Activated naive CD4-positive, alpha-beta T cell treated with anti-CD3 and anti-CD28 coated beads, Interleukin-2, amount 50 U/mL, for 24 hours (primary cell): ENCODE data around the gene ARHGEF26.

Experiments
- H3K27ac Mint-ChIP-seq: one replicate; pipeline ENCODE4 v1.8.0; 2021; ENCODE audit warnings: mild to moderate bottlenecking, mixed read lengths
- H3K27me3 Mint-ChIP-seq: one replicate; pipeline ENCODE4 v1.8.0; 2021; ENCODE audit warnings: mixed read lengths
- H3K36me3 Mint-ChIP-seq: one replicate; pipeline ENCODE4 v1.8.0; 2021; ENCODE audit warnings: mixed read lengths
- H3K4me1 Mint-ChIP-seq: one replicate; pipeline ENCODE4 v1.8.0; 2021; ENCODE audit warnings: mixed read lengths
- H3K4me3 Mint-ChIP-seq: one replicate; pipeline ENCODE4 v1.8.0; 2021; ENCODE audit warnings: mild to moderate bottlenecking, mixed read lengths
- H3K9me3 Mint-ChIP-seq: one replicate; pipeline ENCODE4 v1.8.0; 2021; ENCODE audit warnings: mixed read lengths

The ARHGEF26 gene

GRCh38 chr3:154195620-154196356, 74.6 kb downstream of the ARHGEF26 start:
- H3K27ac Mint-ChIP-seq, result no peak overlapping the region
- no peaks in the 10 kb centered on the region for H3K36me3 Mint-ChIP-seq
- H3K4me3 Mint-ChIP-seq, result no peak overlapping the region
- H3K4me1 Mint-ChIP-seq, result no peaks in the 10 kb centered on the region
- peaks cover 7% of the 10 kb centered on the region for H3K27me3 Mint-ChIP-seq
- H3K9me3 Mint-ChIP-seq, result no peaks in the 10 kb centered on the region

DNA sequence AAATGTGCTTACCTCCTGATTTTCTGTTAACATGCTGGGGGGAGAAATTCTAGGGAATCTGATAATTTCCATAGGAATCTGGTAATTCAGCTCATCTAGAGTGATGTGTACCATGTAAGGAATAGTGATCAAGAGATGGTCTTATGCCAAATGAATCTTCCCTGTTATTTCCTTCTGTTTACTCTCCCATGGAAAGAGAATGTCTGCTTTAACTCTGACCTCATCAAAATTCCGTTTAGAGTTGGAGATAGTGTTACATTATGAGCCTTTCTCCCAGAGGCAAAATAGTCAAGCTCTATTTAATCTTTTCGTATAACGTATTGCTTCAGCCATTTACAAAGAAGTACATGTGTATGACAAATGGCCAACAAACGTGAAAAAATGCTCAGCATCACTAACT, 76.6 kb downstream of the ARHGEF26 start:
- H3K27ac Mint-ChIP-seq, result no peak overlapping the region
- no peak overlapping the region for H3K4me3 Mint-ChIP-seq
- H3K36me3 Mint-ChIP-seq, result no peaks in the 10 kb centered on the region
- no peaks in the 10 kb centered on the region for H3K9me3 Mint-ChIP-seq
- no peaks in the 10 kb centered on the region for H3K4me1 Mint-ChIP-seq
- peaks cover 3% of the 10 kb centered on the region for H3K27me3 Mint-ChIP-seq

DNA sequence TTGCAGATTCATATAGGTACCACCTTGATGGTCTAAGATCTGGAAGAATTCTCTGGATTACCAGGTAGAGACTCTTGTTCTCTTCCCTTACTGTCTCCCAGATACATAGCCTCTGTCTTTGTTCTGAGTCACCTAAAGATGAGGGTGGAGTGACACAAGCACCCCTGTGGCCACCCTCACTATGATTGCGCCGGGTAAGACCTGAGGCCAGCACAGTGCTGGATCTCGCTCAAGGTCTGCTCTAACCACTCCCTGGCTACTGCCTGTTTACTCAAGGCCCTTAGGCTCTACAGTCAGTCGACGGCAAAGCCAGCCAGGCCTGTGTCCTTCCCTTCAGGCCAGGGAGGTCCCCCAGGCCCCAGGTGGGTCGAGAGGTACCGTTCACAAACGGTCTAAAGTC, 88.3 kb downstream of the ARHGEF26 start:
- Mint-ChIP-seq H3K36me3 (no peaks in the 10 kb centered on the region), H3K9me3 (peaks cover 7% of the 10 kb centered on the region), H3K27ac (no peak overlapping the region), H3K4me1 (no peaks in the 10 kb centered on the region), H3K27me3 (peaks cover 9% of the 10 kb centered on the region), H3K4me3 (no peak overlapping the region)

DNA sequence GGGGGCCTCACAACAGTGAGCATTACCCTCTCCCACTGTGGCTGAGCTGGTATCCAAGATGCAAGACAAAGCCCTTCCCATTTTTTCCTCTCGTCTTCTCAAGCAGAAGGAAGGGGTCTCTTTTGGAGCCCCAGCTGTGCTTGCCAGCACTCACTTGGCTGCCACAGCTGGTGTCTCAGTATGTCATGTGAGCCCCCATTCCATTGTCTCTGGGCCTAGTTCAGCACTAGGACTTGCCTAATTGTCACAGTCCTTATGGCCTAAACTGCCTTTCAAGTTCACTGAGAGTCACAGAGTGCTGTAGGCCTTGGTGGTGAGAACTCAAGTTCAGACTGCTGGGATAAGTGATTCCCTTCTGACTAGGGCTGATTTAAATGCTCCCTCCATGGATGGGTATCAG, 89.8 kb downstream of the ARHGEF26 start:
- no peaks in the 10 kb centered on the region for H3K4me1 Mint-ChIP-seq
- peaks cover 5% of the 10 kb centered on the region for H3K27me3 Mint-ChIP-seq
- no peaks in the 10 kb centered on the region for H3K9me3 Mint-ChIP-seq
- no peaks in the 10 kb centered on the region for H3K36me3 Mint-ChIP-seq
- H3K4me3 Mint-ChIP-seq, result no peak overlapping the region
- no peak overlapping the region for H3K27ac Mint-ChIP-seq

DNA sequence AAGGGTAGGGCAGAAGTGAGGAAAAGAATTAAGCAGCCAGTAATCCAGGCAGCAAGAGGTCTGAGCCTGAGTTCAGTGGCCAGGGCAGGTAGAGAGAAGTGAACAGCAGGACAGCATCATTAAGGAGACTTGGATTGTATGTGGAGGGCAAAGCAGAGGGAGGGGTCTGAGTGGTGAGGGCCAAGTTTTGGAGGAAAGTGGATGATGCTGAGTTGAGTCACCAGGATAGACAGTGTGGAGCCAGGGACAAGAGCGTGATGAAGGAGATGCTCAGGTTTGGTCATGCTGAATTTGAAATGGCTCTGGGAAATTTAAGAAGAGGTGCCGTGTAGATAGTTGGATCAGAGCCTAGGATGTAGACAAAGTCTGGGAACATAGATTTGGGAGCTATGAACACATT, 93.1 kb downstream of the ARHGEF26 start:
- no peaks in the 10 kb centered on the region for H3K9me3 Mint-ChIP-seq
- no peaks in the 10 kb centered on the region for H3K4me1 Mint-ChIP-seq
- H3K27ac Mint-ChIP-seq, result no peak overlapping the region
- no peaks in the 10 kb centered on the region for H3K27me3 Mint-ChIP-seq
- H3K36me3 Mint-ChIP-seq, result no peaks in the 10 kb centered on the region
- no peak overlapping the region for H3K4me3 Mint-ChIP-seq

GRCh38 chr3:154217671-154218070, 96.5 kb downstream of the ARHGEF26 start:
- H3K4me3 Mint-ChIP-seq, result no peak overlapping the region
- no peaks in the 10 kb centered on the region for H3K4me1 Mint-ChIP-seq
- no peak overlapping the region for H3K27ac Mint-ChIP-seq
- H3K36me3 Mint-ChIP-seq, result no peaks in the 10 kb centered on the region
- no peaks in the 10 kb centered on the region for H3K9me3 Mint-ChIP-seq
- no peaks in the 10 kb centered on the region for H3K27me3 Mint-ChIP-seq

GRCh38 chr3:154218728-154219127, 97.5 kb downstream of the ARHGEF26 start:
- H3K27me3 Mint-ChIP-seq, result peaks cover 1% of the 10 kb centered on the region
- no peak overlapping the region for H3K4me3 Mint-ChIP-seq
- H3K27ac Mint-ChIP-seq, result no peak overlapping the region

DNA sequence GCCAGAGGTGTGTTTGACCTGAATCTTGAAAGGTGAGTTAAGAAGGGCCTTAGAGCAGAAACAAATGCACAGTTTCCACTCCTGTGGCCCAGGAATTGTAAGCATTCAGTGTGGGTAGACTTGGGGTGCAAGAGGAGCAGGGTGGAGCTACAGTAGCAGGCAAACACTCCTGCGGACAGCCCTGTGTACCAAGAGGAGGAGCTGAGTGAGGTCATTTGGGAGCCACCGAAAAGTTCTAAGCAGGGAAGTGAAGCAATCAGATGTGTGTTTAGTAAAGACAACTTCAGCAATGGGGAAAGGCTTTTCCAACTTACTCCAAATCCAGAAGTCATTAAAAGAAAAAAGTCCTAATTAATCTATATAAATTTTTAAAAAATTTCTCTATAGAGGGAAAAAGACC, 99.3 kb downstream of the ARHGEF26 start:
- no peak overlapping the region for H3K4me3 Mint-ChIP-seq
- no peaks in the 10 kb centered on the region for H3K9me3 Mint-ChIP-seq
- no peaks in the 10 kb centered on the region for H3K4me1 Mint-ChIP-seq
- no peak overlapping the region for H3K27ac Mint-ChIP-seq
- peaks cover 1% of the 10 kb centered on the region for H3K27me3 Mint-ChIP-seq
- H3K36me3 Mint-ChIP-seq, result no peaks in the 10 kb centered on the region

More at GRCh38 chr3:154218728-154219127, 97.5 kb downstream of the ARHGEF26 start:
- H3K9me3 Mint-ChIP-seq, result no peaks in the 10 kb centered on the region
- no peaks in the 10 kb centered on the region for H3K36me3 Mint-ChIP-seq
- H3K4me1 Mint-ChIP-seq, result no peaks in the 10 kb centered on the region

- Mint-ChIP-seq H3K9me3 (no peaks in the 10 kb centered on the region), H3K36me3 (no peaks in the 10 kb centered on the region), H3K27ac (no peak overlapping the region), H3K4me3 (no peak overlapping the region), H3K4me1 (no peaks in the 10 kb centered on the region), H3K27me3 (peaks cover 4% of the 10 kb centered on the region)
Measured at GRCh38 chr3:154223519-154223918, 102.3 kb downstream of the ARHGEF26 start.

GRCh38 chr3:154224366-154224765, 103.2 kb downstream of the ARHGEF26 start:
- Mint-ChIP-seq H3K4me1 (no peaks in the 10 kb centered on the region), H3K9me3 (no peaks in the 10 kb centered on the region), H3K27ac (no peak overlapping the region), H3K36me3 (no peaks in the 10 kb centered on the region), H3K4me3 (no peak overlapping the region), H3K27me3 (peaks cover 5% of the 10 kb centered on the region)

DNA sequence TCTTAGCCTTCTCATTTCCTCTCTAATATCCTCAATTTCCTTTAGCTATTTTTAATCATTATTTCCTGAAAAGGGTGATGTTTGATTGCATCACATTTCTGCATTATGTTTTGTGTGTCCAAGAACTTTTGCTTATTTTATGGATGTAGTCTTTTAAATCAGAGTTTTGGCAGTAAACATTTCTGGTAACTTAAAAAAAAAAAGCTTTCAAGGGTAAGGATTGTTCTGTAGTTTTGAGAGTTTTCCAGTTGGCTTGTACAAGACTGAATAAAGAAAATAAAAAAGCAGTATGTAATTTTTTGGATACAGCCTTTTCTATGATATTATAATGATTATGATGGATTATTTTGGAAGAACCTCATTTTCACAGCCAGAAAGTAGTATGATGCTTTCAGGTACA, 103.7 kb downstream of the ARHGEF26 start:
- Mint-ChIP-seq H3K9me3 (no peaks in the 10 kb centered on the region), H3K27ac (no peak overlapping the region), H3K4me1 (no peaks in the 10 kb centered on the region), H3K4me3 (no peak overlapping the region), H3K36me3 (no peaks in the 10 kb centered on the region), H3K27me3 (peaks cover 5% of the 10 kb centered on the region)

GRCh38 chr3:154225536-154225935, 104.3 kb downstream of the ARHGEF26 start:
- Mint-ChIP-seq H3K27ac (no peak overlapping the region), H3K36me3 (no peaks in the 10 kb centered on the region), H3K9me3 (no peaks in the 10 kb centered on the region), H3K4me3 (no peak overlapping the region), H3K27me3 (peaks cover 5% of the 10 kb centered on the region), H3K4me1 (no peaks in the 10 kb centered on the region)

- Mint-ChIP-seq H3K27me3 (peaks cover 5% of the 10 kb centered on the region), H3K27ac (no peak overlapping the region), H3K4me3 (no peak overlapping the region), H3K4me1 (no peaks in the 10 kb centered on the region), H3K36me3 (no peaks in the 10 kb centered on the region), H3K9me3 (no peaks in the 10 kb centered on the region)
Measured at GRCh38 chr3:154227531-154227930, 106.3 kb downstream of the ARHGEF26 start.

DNA sequence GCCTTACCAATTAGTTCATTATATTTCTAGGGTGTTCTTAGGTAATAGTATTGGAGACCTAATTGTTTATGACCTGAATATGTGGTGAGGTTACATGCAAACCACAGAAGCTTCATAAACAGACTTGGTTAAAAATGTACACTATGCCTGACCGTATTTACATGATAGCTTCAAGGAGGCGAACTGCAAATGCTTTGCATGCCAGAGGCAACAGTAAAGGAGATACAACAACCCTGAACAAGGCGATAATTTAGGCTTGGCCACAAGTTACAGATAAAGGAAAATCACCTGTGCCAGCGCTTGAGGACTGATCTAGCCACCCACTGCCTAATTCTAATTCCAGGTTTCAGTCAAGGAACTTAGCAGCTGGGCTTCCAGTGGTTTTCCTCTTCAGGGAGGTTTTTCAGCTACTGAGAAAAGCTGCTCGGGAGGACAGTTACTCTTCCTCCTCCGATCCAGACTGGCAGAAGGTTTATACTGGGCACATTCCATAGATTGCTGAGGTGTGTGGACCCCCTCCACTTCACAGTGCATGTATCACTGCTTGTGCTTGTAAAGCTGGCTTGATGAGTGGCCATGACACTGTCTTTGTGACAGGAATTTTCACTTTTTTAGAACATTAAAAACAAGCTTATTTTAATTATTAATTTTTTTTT, 107.5 kb downstream of the ARHGEF26 start:
- no peak overlapping the region for H3K27ac Mint-ChIP-seq
- H3K27me3 Mint-ChIP-seq, result peaks cover 9% of the 10 kb centered on the region
- no peaks in the 10 kb centered on the region for H3K4me1 Mint-ChIP-seq
- no peaks in the 10 kb centered on the region for H3K9me3 Mint-ChIP-seq
- H3K4me3 Mint-ChIP-seq, result no peak overlapping the region
- no peaks in the 10 kb centered on the region for H3K36me3 Mint-ChIP-seq

DNA sequence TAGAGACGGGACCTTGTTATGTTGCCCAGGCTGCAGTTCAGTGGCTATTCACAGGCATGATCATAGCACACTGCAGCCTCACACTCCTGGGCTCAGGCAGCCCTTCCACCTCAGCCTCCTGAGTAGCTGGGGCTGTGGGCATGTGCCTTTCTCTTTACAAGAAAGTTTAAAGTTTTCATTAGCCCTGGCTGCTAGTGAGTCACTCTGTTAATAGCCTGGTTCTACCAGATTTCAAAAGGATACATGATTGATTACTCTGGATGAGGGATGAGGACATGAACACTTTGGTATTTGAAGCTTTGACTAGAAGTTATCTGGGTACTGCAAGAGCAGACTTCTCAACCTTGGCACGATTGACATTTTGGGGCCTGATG, 108.0 kb downstream of the ARHGEF26 start:
- H3K4me1 Mint-ChIP-seq, result no peaks in the 10 kb centered on the region
- H3K36me3 Mint-ChIP-seq, result no peaks in the 10 kb centered on the region
- H3K27me3 Mint-ChIP-seq, result peaks cover 10% of the 10 kb centered on the region
- H3K9me3 Mint-ChIP-seq, result no peaks in the 10 kb centered on the region
- no peak overlapping the region for H3K27ac Mint-ChIP-seq
- no peak overlapping the region for H3K4me3 Mint-ChIP-seq

DNA sequence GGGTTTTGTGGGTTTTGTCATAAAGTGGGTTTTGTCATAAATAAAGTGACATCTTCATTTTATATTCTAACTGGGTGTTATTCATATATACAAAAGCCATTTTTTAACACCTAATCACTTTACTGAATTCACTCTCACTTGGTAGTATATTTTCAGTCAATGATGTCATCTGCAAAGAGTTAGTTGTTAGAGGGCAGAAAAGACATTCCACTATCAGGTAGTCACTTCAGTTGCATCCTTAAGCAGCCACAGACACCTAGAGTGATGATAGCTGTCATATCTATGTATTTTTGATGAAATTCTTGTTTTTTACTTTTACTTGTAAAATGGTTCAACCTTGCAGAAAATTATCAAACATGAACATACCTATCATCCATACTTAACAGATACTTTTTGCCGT, 114.1 kb downstream of the ARHGEF26 start:
- H3K36me3 Mint-ChIP-seq, result no peaks in the 10 kb centered on the region
- no peak overlapping the region for H3K27ac Mint-ChIP-seq
- no peaks in the 10 kb centered on the region for H3K4me1 Mint-ChIP-seq
- H3K9me3 Mint-ChIP-seq, result no peaks in the 10 kb centered on the region
- no peak overlapping the region for H3K4me3 Mint-ChIP-seq
- peaks cover 11% of the 10 kb centered on the region for H3K27me3 Mint-ChIP-seq

- Mint-ChIP-seq H3K27ac (no peak overlapping the region), H3K36me3 (no peaks in the 10 kb centered on the region), H3K27me3 (peaks cover 11% of the 10 kb centered on the region), H3K9me3 (no peaks in the 10 kb centered on the region), H3K4me3 (no peak overlapping the region), H3K4me1 (no peaks in the 10 kb centered on the region)
Measured at GRCh38 chr3:154236331-154236730, 115.1 kb downstream of the ARHGEF26 start.
